Upper lobe of left lung (tissue), 6 donors: ENCODE results near the gene CXCL8. TPM values are rescaled to one million over a fixed set of nuclear protein-coding genes. Genes with fewer than 3 reads are reported as not detected.
A peak's percentile ranks its signal among the peaks of the same experiment; 100 is the strongest.

Experiments used
- ATAC-seq, 2 donors: fragments of 200-7000 bp; cut with Tn5 transposase; one replicate each; pipeline ENCODE4 v1.9.1; 2022; ENCODE audit warnings: mild to moderate bottlenecking in 2 of 2, moderate library complexity in 2 of 2; ENCODE audit not compliant: low FRiP score in 2 of 2
- DNase-seq, 2 donors: peaks; one replicate each; pipeline ENCODE4 v3.0.0-alpha.2; 2019 to 2020
- H3K27ac ChIP-seq, 4 donors: fragments of 200-600 bp; sonication (generic); one replicate each; pipeline ENCODE4 v1.5.1; 2016 to 2019
- H3K27me3 ChIP-seq, 4 donors: fragments of 200-600 bp; sonication (generic); one replicate each; pipeline ENCODE4 v1.5.1; 2017 to 2019
- H3K36me3 ChIP-seq, 4 donors: fragments of 200-600 bp; sonication (generic); one replicate each; pipeline ENCODE4 v1.5.1; 2016 to 2019
- H3K4me1 ChIP-seq, 4 donors: fragments of 200-600 bp; sonication (generic); one replicate each; pipeline ENCODE4 v1.5.1; 2018 to 2019
- H3K4me3 ChIP-seq, 4 donors: fragments of 200-600 bp; sonication (generic); one replicate each; pipeline ENCODE4 v1.5.1; 2017 to 2019; ENCODE audit warnings: mild to moderate bottlenecking in 2 of 4, moderate library complexity in 1 of 4
- H3K9me3 ChIP-seq, 4 donors: fragments of 200-600 bp; sonication (generic); one replicate each; pipeline ENCODE4 v1.5.1; 2018 to 2019
- EP300 ChIP-seq, 4 donors: sonication (generic); formaldehyde crosslinking; IDR thresholded peaks; one replicate each; pipeline ENCODE4 v1.5.1; 2017; ENCODE audit warnings: antibody characterized with exemption in 4 of 4, control low read depth in 2 of 4
- POLR2A ChIP-seq, 4 donors: fragments of 450-650 bp; IDR thresholded peaks; one replicate each; pipeline ENCODE4 v1.5.1; 2016 to 2017; ENCODE audit warnings: antibody characterized with exemption in 4 of 4, mild to moderate bottlenecking in 2 of 4
- POLR2AphosphoS5 ChIP-seq, 2 donors: sonication (generic); formaldehyde crosslinking; IDR thresholded peaks; one replicate each; pipeline ENCODE4 v1.5.1; 2017; ENCODE audit warnings: antibody characterized with exemption in 2 of 2
- WGBS, 2 donors: methylation state at CpG; one replicate each; pipeline ENCODE4 v1.1.5; 2017 to 2018; 5-methylcytosine and 5-hydroxymethylcytosine counted together
- total RNA-seq, 6 donors: library from RNA; depleted of rRNA in 4 of 6; stranded (reverse); fragments of >200 nt in 4 of 6; gene quantifications; one replicate each; pipeline versions ENCODE4 v1.1.0 to v1.2.1, GENCODE V29; 2016 to 2021
- TF ChIP-seq, protein P1 (sequence below), 6 experiments: fragments of 450-650 bp in 4 of 6; fragments of 200-600 bp in 2 of 6; sonication (generic) in 2 of 6; IDR thresholded peaks; one replicate each; pipeline ENCODE4 v1.5.1; 2016 to 2019; ENCODE audit warnings: antibody characterized with exemption in 6 of 6
- donor health status: DM: no; HTN: no; CAD: no; lungs with moderate emphysema.
- donor health status: DM: no; HTN: yes; CAD: no; lungs with severe emphysema.

The CXCL8 gene
- total RNA-seq, 6 donors from 2014 or later = 3.7 to 35.6 (median 12.2) TPM

- DNase-seq (peak in 1 of 2 donors; percentile 49), ATAC-seq (peak; percentile 49 to 67)
- Histone ChIP-seq H3K36me3 (no peaks in the 10 kb centered on the region), H3K4me1 (peaks cover 37 to 51% (median 49%) of the 10 kb centered on the region in 4 donors), H3K4me3 (no peak overlapping the region), H3K9me3 (no peaks in the 10 kb centered on the region), H3K27me3 (no peaks in the 10 kb centered on the region), H3K27ac (peak overlapping the region; percentile 59 to 77 (median 72))
- TF ChIP-seq EP300 (IDR thresholded peaks at IDR 0.05) (peak in 2 of 4 donors; percentile 62 to 87), POLR2A (IDR thresholded peaks at IDR 0.05) (no peak), POLR2AphosphoS5 (IDR thresholded peaks at IDR 0.05) (peak; percentile 67 to 86)
- TF ChIP-seq, protein P1, sequence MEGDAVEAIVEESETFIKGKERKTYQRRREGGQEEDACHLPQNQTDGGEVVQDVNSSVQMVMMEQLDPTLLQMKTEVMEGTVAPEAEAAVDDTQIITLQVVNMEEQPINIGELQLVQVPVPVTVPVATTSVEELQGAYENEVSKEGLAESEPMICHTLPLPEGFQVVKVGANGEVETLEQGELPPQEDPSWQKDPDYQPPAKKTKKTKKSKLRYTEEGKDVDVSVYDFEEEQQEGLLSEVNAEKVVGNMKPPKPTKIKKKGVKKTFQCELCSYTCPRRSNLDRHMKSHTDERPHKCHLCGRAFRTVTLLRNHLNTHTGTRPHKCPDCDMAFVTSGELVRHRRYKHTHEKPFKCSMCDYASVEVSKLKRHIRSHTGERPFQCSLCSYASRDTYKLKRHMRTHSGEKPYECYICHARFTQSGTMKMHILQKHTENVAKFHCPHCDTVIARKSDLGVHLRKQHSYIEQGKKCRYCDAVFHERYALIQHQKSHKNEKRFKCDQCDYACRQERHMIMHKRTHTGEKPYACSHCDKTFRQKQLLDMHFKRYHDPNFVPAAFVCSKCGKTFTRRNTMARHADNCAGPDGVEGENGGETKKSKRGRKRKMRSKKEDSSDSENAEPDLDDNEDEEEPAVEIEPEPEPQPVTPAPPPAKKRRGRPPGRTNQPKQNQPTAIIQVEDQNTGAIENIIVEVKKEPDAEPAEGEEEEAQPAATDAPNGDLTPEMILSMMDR (IDR thresholded peaks at IDR 0.05) = no peak
- WGBS, 2 donors = 43 to 52% methylated on average over 8 of the region's 8 CpGs
These were observed 8.3 kb upstream of the CXCL8 start for GRCh38 chr4:73731968-73732610.

- Histone ChIP-seq H3K4me3 (no peak overlapping the region), H3K9me3 (no peaks in the 10 kb centered on the region), H3K27ac (peak overlapping the region; percentile 59 to 77 (median 72)), H3K36me3 (no peaks in the 10 kb centered on the region), H3K4me1 (peaks cover 37 to 48% (median 45%) of the 10 kb centered on the region in 4 donors), H3K27me3 (no peaks in the 10 kb centered on the region)
- DNase-seq (no peak), ATAC-seq (no peak)
- 81 to 84% methylated on average over 1 of the region's 1 CpG for WGBS, 2 donors
- no peak for TF ChIP-seq EP300 (IDR thresholded peaks at IDR 0.05)
- TF ChIP-seq POLR2A (IDR thresholded peaks at IDR 0.05) = no peak
- TF ChIP-seq, protein P1 (IDR thresholded peaks at IDR 0.05) = no peak
- no peak for TF ChIP-seq POLR2AphosphoS5 (IDR thresholded peaks at IDR 0.05)
These were observed 7.5 kb upstream of the CXCL8 start for GRCh38 chr4:73732759-73733431.

DNA sequence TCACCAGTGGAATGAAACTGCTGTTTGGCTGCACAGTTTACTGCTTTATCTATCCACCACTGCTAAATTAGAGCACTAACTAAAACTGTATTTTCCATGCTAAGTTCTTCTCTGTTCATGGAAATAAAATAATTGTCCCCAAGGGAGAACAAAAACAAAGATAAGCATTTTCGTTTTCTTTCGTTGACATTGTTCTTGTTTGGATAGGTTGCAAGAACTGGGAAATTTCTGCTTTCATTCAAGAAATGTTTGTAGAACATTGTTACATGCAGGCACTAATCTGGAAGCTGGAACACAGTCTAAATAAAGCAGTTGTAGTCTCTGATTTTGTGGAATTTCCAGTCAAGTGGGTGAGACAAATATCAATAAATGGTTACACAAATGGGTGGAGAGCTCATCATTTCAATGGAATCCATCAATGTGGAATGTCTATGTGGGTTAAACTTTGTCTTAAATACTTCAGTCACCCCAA lies 5.8 kb upstream of the CXCL8 start:
- no peak for DNase-seq
- ATAC-seq = no peak
- H3K36me3 ChIP-seq = no peaks in the 10 kb centered on the region
- no peak for TF ChIP-seq POLR2A (IDR thresholded peaks at IDR 0.05)
- TF ChIP-seq EP300 (IDR thresholded peaks at IDR 0.05) = no peak
- no peak for TF ChIP-seq POLR2AphosphoS5 (IDR thresholded peaks at IDR 0.05)
- TF ChIP-seq, protein P1 (IDR thresholded peaks at IDR 0.05) = no peak
- H3K9me3 ChIP-seq = no peaks in the 10 kb centered on the region
- no peak overlapping the region for H3K4me3 ChIP-seq
- H3K27me3 ChIP-seq = no peaks in the 10 kb centered on the region
- peak overlapping the region; percentile 20 to 77 (median 30) for H3K27ac ChIP-seq
- WGBS, 2 donors = 28 to 43% methylated on average over 2 of the region's 2 CpGs
- peaks cover 31 to 51% (median 37%) of the 10 kb centered on the region in 4 donors for H3K4me1 ChIP-seq

GRCh38 chr4:73735231-73735630 lies 5.1 kb upstream of the CXCL8 start:
- no peak for DNase-seq
- TF ChIP-seq POLR2A (IDR thresholded peaks at IDR 0.05) (no peak), EP300 (IDR thresholded peaks at IDR 0.05) (peak in 2 of 4 donors; percentile 67 to 76), POLR2AphosphoS5 (IDR thresholded peaks at IDR 0.05) (peak in 1 of 2 donors; percentile 49)
- TF ChIP-seq, protein P1 (IDR thresholded peaks at IDR 0.05) = no peak
- H3K4me1 ChIP-seq = peaks cover 30 to 50% (median 38%) of the 10 kb centered on the region in 4 donors
- H3K4me3 ChIP-seq = no peak overlapping the region
- peak in 1 of 2 donors; percentile 57 for ATAC-seq
- WGBS, 2 donors = 42 to 43% methylated on average over 3 of the region's 3 CpGs
- H3K36me3 ChIP-seq = no peaks in the 10 kb centered on the region
- no peaks in the 10 kb centered on the region for H3K27me3 ChIP-seq
- H3K9me3 ChIP-seq = no peaks in the 10 kb centered on the region
- peak overlapping the region in 3 of 4 donors; percentile 20 to 77 (median 31) for H3K27ac ChIP-seq
